Breast epithelium (tissue), 3 donors: ENCODE data around the gene PRDM11.

ENCODE experiments used
- POLR2A ChIP-seq: fragments of 450-650 bp; IDR thresholded peaks from one replicate; pipeline ENCODE4 v1.6.1; 2016; ENCODE audit warnings: antibody characterized with exemption, mild to moderate bottlenecking, moderate library complexity
- POLR2AphosphoS5 ChIP-seq, 3 donors: sonication (generic); formaldehyde crosslinking; IDR thresholded peaks; one replicate each; pipeline ENCODE4 v1.6.1; 2017; ENCODE audit warnings: antibody characterized with exemption in 3 of 3
- TF ChIP-seq, protein P1 (sequence below), 3 donors: fragments of 450-650 bp; IDR thresholded peaks; one replicate each; pipeline ENCODE4 v1.5.1; 2016 to 2017; ENCODE audit warnings: antibody characterized with exemption in 3 of 3, mild to moderate bottlenecking in 3 of 3, moderate library complexity in 3 of 3

DNA sequence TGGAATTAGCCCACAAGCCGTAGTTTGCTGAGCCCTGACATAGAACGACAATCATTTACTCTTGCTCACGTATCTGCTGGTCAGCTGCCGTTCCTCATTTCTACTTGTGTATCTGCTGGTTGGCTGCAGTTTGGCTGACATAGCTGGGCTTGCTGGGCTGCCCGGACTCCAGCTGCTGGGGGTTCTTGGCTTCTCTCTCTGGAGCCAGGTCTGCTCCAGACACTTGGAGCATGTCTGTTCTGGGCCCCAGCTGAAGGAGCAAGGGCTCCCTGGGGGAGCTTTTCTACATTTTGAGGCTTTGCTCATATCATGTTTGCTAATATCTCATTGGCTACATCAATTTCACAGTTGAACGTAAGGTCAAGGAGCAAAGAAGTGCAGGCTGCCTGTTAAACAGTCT, 47.3 kb downstream of the PRDM11 start:
- TF ChIP-seq POLR2A, result no peak
- TF ChIP-seq, protein P1, sequence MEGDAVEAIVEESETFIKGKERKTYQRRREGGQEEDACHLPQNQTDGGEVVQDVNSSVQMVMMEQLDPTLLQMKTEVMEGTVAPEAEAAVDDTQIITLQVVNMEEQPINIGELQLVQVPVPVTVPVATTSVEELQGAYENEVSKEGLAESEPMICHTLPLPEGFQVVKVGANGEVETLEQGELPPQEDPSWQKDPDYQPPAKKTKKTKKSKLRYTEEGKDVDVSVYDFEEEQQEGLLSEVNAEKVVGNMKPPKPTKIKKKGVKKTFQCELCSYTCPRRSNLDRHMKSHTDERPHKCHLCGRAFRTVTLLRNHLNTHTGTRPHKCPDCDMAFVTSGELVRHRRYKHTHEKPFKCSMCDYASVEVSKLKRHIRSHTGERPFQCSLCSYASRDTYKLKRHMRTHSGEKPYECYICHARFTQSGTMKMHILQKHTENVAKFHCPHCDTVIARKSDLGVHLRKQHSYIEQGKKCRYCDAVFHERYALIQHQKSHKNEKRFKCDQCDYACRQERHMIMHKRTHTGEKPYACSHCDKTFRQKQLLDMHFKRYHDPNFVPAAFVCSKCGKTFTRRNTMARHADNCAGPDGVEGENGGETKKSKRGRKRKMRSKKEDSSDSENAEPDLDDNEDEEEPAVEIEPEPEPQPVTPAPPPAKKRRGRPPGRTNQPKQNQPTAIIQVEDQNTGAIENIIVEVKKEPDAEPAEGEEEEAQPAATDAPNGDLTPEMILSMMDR (IDR thresholded peaks at IDR 0.05), result no peak
- TF ChIP-seq POLR2AphosphoS5 (IDR thresholded peaks at IDR 0.05), result no peak
